ENCODE data around the gene ZSWIM2.

ZSWIM2 gene

GRCh38 chr2:186892821-186893220, 43.9 kb upstream of the ZSWIM2 start:
- H2AK5ac ChIP-seq (ENCODE audit: low read length, severe bottlenecking), result no peak overlapping the region
- no peak overlapping the region for H2BK5ac ChIP-seq (ENCODE audit: low read depth, low read length, poor library complexity, severe bottlenecking)
- H2AFZ ChIP-seq (ENCODE audit: low read depth, low read length), result no peak overlapping the region
- WGBS, result 94% methylated on average over 2 of the region's 2 CpGs
- no peak overlapping the region for H3K18ac ChIP-seq (ENCODE audit: low read depth in 1 of 2, low read length in 2 of 2)
- no peak overlapping the region for H2BK120ac ChIP-seq (ENCODE audit: low read depth, low read length)
- no peak overlapping the region for H3K9ac ChIP-seq (ENCODE audit: low read length)
- no peak overlapping the region for H3K23ac ChIP-seq (ENCODE audit: low read length in 2 of 2)
- no peak overlapping the region for H3K4me2 ChIP-seq (ENCODE audit: low read length, poor library complexity, severe bottlenecking)
- no peak overlapping the region for H3K4ac ChIP-seq (ENCODE audit: low read depth in 1 of 2, low read length in 2 of 2)
- no peak overlapping the region for H3K4me3 ChIP-seq (ENCODE audit: insufficient read depth in 1 of 2, low read depth in 1 of 2, low read length in 2 of 2)
- DNase-seq, result no peak
- no peak overlapping the region for H3K14ac ChIP-seq (ENCODE audit: low read length in 2 of 2)
- H3K36me3 ChIP-seq (ENCODE audit: control insufficient read depth in 1 of 2, insufficient read depth in 2 of 2, low read depth in 1 of 2, low read length in 2 of 2), result no peaks in the 10 kb centered on the region
- H3K27me3 ChIP-seq (ENCODE audit: control insufficient read depth in 1 of 2, insufficient read depth in 1 of 2, low read length in 2 of 2), result peaks cover 0 to 11% of the 10 kb centered on the region in 2 experiments
- H2BK12ac ChIP-seq (ENCODE audit: low read length in 2 of 2), result no peak overlapping the region
- no peaks in the 10 kb centered on the region for H3K4me1 ChIP-seq (ENCODE audit: control insufficient read depth, insufficient read depth, low read depth, low read length)
- H2BK15ac ChIP-seq (ENCODE audit: low read depth, poor library complexity, severe bottlenecking), result no peak overlapping the region
- no peak overlapping the region for H4K91ac ChIP-seq (ENCODE audit: low read length)
- no peaks in the 10 kb centered on the region for H3K9me3 ChIP-seq (ENCODE audit: control insufficient read depth, low read length)
- no peak overlapping the region for H4K8ac ChIP-seq (ENCODE audit: low read length)
- no peaks in the 10 kb centered on the region for H3K79me1 ChIP-seq (replicated peaks; ENCODE audit: low read length, poor library complexity, severe bottlenecking)
- H3K27ac ChIP-seq (ENCODE audit: low read length, poor library complexity, severe bottlenecking), result no peak overlapping the region

GRCh38 chr2:186891185-186891621, 42.2 kb upstream of the ZSWIM2 start:
- H4K8ac ChIP-seq (ENCODE audit: low read length), result no peak overlapping the region
- no peak overlapping the region for H3K18ac ChIP-seq (ENCODE audit: low read depth in 1 of 2, low read length in 2 of 2)
- no peak overlapping the region for H2BK12ac ChIP-seq (ENCODE audit: low read length in 2 of 2)
- H3K4me1 ChIP-seq (ENCODE audit: control insufficient read depth, insufficient read depth, low read depth, low read length), result no peaks in the 10 kb centered on the region
- H3K4ac ChIP-seq (ENCODE audit: low read depth in 1 of 2, low read length in 2 of 2), result no peak overlapping the region
- H3K9ac ChIP-seq (ENCODE audit: low read length), result no peak overlapping the region
- H3K9me3 ChIP-seq (ENCODE audit: control insufficient read depth, low read length), result no peaks in the 10 kb centered on the region
- H2BK5ac ChIP-seq (ENCODE audit: low read depth, low read length, poor library complexity, severe bottlenecking), result no peak overlapping the region
- no peak overlapping the region for H3K14ac ChIP-seq (ENCODE audit: low read length in 2 of 2)
- H3K4me3 ChIP-seq (ENCODE audit: insufficient read depth in 1 of 2, low read depth in 1 of 2, low read length in 2 of 2), result no peak overlapping the region
- no peak overlapping the region for H2AK5ac ChIP-seq (ENCODE audit: low read length, severe bottlenecking)
- no peak overlapping the region for H3K4me2 ChIP-seq (ENCODE audit: low read length, poor library complexity, severe bottlenecking)
- H2AFZ ChIP-seq (ENCODE audit: low read depth, low read length), result no peak overlapping the region
- H3K27me3 ChIP-seq (ENCODE audit: control insufficient read depth in 1 of 2, insufficient read depth in 1 of 2, low read length in 2 of 2), result peaks cover 0 to 11% of the 10 kb centered on the region in 2 experiments
- no peak overlapping the region for H3K27ac ChIP-seq (ENCODE audit: low read length, poor library complexity, severe bottlenecking)
- no peak overlapping the region for H2BK120ac ChIP-seq (ENCODE audit: low read depth, low read length)
- H3K23ac ChIP-seq (ENCODE audit: low read length in 2 of 2), result no peak overlapping the region
- H3K79me1 ChIP-seq (replicated peaks; ENCODE audit: low read length, poor library complexity, severe bottlenecking), result no peaks in the 10 kb centered on the region
- no peak overlapping the region for H2BK15ac ChIP-seq (ENCODE audit: low read depth, poor library complexity, severe bottlenecking)
- H4K91ac ChIP-seq (ENCODE audit: low read length), result no peak overlapping the region
- DNase-seq, result peak; percentile 33
- WGBS, result no CpG with 5 or more reads among the region's 1 CpG
- no peaks in the 10 kb centered on the region for H3K36me3 ChIP-seq (ENCODE audit: control insufficient read depth in 1 of 2, insufficient read depth in 2 of 2, low read depth in 1 of 2, low read length in 2 of 2)

- DNase-seq, result no peak
Measured at GRCh38 chr2:186889101-186889879, 40.3 kb upstream of the ZSWIM2 start.

GRCh38 chr2:186887107-186888090, 38.4 kb upstream of the ZSWIM2 start:
- no peaks in the 10 kb centered on the region for H3K27me3 ChIP-seq (ENCODE audit: control insufficient read depth in 1 of 2, insufficient read depth in 1 of 2, low read length in 2 of 2)
- no peak overlapping the region for H2AK5ac ChIP-seq (ENCODE audit: low read length, severe bottlenecking)
- no peak overlapping the region for H2BK5ac ChIP-seq (ENCODE audit: low read depth, low read length, poor library complexity, severe bottlenecking)
- H3K4me2 ChIP-seq (ENCODE audit: low read length, poor library complexity, severe bottlenecking), result no peak overlapping the region
- WGBS, result 52% methylated on average over 5 of the region's 7 CpGs
- H2BK15ac ChIP-seq (ENCODE audit: low read depth, poor library complexity, severe bottlenecking), result no peak overlapping the region
- H3K14ac ChIP-seq (ENCODE audit: low read length in 2 of 2), result no peak overlapping the region
- H3K4me3 ChIP-seq (ENCODE audit: insufficient read depth in 1 of 2, low read depth in 1 of 2, low read length in 2 of 2), result no peak overlapping the region
- H4K8ac ChIP-seq (ENCODE audit: low read length), result no peak overlapping the region
- H3K4ac ChIP-seq (ENCODE audit: low read depth in 1 of 2, low read length in 2 of 2), result no peak overlapping the region
- no peaks in the 10 kb centered on the region for H3K9me3 ChIP-seq (ENCODE audit: control insufficient read depth, low read length)
- no peak overlapping the region for H3K23ac ChIP-seq (ENCODE audit: low read length in 2 of 2)
- H3K27ac ChIP-seq (ENCODE audit: low read length, poor library complexity, severe bottlenecking), result no peak overlapping the region
- no peak overlapping the region for H4K91ac ChIP-seq (ENCODE audit: low read length)
- H3K36me3 ChIP-seq (ENCODE audit: control insufficient read depth in 1 of 2, insufficient read depth in 2 of 2, low read depth in 1 of 2, low read length in 2 of 2), result no peaks in the 10 kb centered on the region
- no peak overlapping the region for H2BK12ac ChIP-seq (ENCODE audit: low read length in 2 of 2)
- no peak overlapping the region for H2AFZ ChIP-seq (ENCODE audit: low read depth, low read length)
- H3K18ac ChIP-seq (ENCODE audit: low read depth in 1 of 2, low read length in 2 of 2), result no peak overlapping the region
- H3K79me1 ChIP-seq (replicated peaks; ENCODE audit: low read length, poor library complexity, severe bottlenecking), result no peaks in the 10 kb centered on the region
- peak; percentile 36 for DNase-seq
- H2BK120ac ChIP-seq (ENCODE audit: low read depth, low read length), result no peak overlapping the region
- no peaks in the 10 kb centered on the region for H3K4me1 ChIP-seq (ENCODE audit: control insufficient read depth, insufficient read depth, low read depth, low read length)
- peak overlapping the region; percentile 31 for H3K9ac ChIP-seq (ENCODE audit: low read length)

More at GRCh38 chr2:186889101-186889879, 40.3 kb upstream of the ZSWIM2 start:
- H3K18ac ChIP-seq (ENCODE audit: low read depth in 1 of 2, low read length in 2 of 2), result no peak overlapping the region
- no peak overlapping the region for H2BK5ac ChIP-seq (ENCODE audit: low read depth, low read length, poor library complexity, severe bottlenecking)
- H3K4me1 ChIP-seq (ENCODE audit: control insufficient read depth, insufficient read depth, low read depth, low read length), result no peaks in the 10 kb centered on the region
- H2BK120ac ChIP-seq (ENCODE audit: low read depth, low read length), result no peak overlapping the region
- H3K36me3 ChIP-seq (ENCODE audit: control insufficient read depth in 1 of 2, insufficient read depth in 2 of 2, low read depth in 1 of 2, low read length in 2 of 2), result no peaks in the 10 kb centered on the region
- no peak overlapping the region for H2AK5ac ChIP-seq (ENCODE audit: low read length, severe bottlenecking)
- no peak overlapping the region for H3K27ac ChIP-seq (ENCODE audit: low read length, poor library complexity, severe bottlenecking)
- H3K79me1 ChIP-seq (replicated peaks; ENCODE audit: low read length, poor library complexity, severe bottlenecking), result no peaks in the 10 kb centered on the region
- H3K4me2 ChIP-seq (ENCODE audit: low read length, poor library complexity, severe bottlenecking), result no peak overlapping the region
- peaks cover 0 to 4% of the 10 kb centered on the region in 2 experiments for H3K27me3 ChIP-seq (ENCODE audit: control insufficient read depth in 1 of 2, insufficient read depth in 1 of 2, low read length in 2 of 2)
- no peak overlapping the region for H2BK15ac ChIP-seq (ENCODE audit: low read depth, poor library complexity, severe bottlenecking)
- H3K14ac ChIP-seq (ENCODE audit: low read length in 2 of 2), result no peak overlapping the region
- H3K9me3 ChIP-seq (ENCODE audit: control insufficient read depth, low read length), result no peaks in the 10 kb centered on the region
- H2AFZ ChIP-seq (ENCODE audit: low read depth, low read length), result no peak overlapping the region
- H3K4me3 ChIP-seq (ENCODE audit: insufficient read depth in 1 of 2, low read depth in 1 of 2, low read length in 2 of 2), result no peak overlapping the region
- H4K91ac ChIP-seq (ENCODE audit: low read length), result no peak overlapping the region
- H3K23ac ChIP-seq (ENCODE audit: low read length in 2 of 2), result no peak overlapping the region
- H4K8ac ChIP-seq (ENCODE audit: low read length), result no peak overlapping the region
- H3K9ac ChIP-seq (ENCODE audit: low read length), result peak overlapping the region; percentile 54
- WGBS, result 91% methylated on average over 5 of the region's 7 CpGs
- no peak overlapping the region for H3K4ac ChIP-seq (ENCODE audit: low read depth in 1 of 2, low read length in 2 of 2)
- no peak overlapping the region for H2BK12ac ChIP-seq (ENCODE audit: low read length in 2 of 2)

Measured in mesenchymal stem cell (in vitro differentiated cells and primary cell).